Gastrocnemius medialis (tissue), 4 donors: ENCODE data around the gene CDH8. TPM values are rescaled to one million over a fixed set of nuclear protein-coding genes. Genes with fewer than 3 reads are reported as not detected.

Source experiments
- ATAC-seq, 2 donors: fragments of 150-250 bp; one replicate each; pipeline ENCODE4 v1.9.1; 2016
- DNase-seq, 2 donors: peaks; one replicate each; pipeline ENCODE4 v3.0.0-alpha.2; 2019
- H3K27ac ChIP-seq, 4 donors: fragments of 200-600 bp; sonication (generic); 1 replicate in 1 of 4; 2 replicates in 3 of 4; pipeline ENCODE4 v1.5.1; 2016 to 2018; ENCODE audit warnings: mild to moderate bottlenecking in 2 of 4, moderate library complexity in 1 of 4
- H3K27me3 ChIP-seq, 3 donors: fragments of 200-600 bp; sonication (generic) in 2 of 3; 1 replicate in 1 of 3; 2 replicates in 2 of 3; pipeline versions ENCODE4 v1.5.1 to v1.6.0; 2016 to 2019; ENCODE audit warnings: mild to moderate bottlenecking in 1 of 3, moderate library complexity in 1 of 3
- H3K36me3 ChIP-seq, 2 donors: fragments of 200-600 bp; sonication (generic) in 1 of 2; one replicate each; pipeline ENCODE4 v1.5.1; 2017 to 2018
- H3K4me1 ChIP-seq, 2 donors: fragments of 200-600 bp; sonication (generic) in 1 of 2; one replicate each; pipeline ENCODE4 v1.5.1; 2016 to 2017; ENCODE audit warnings: mild to moderate bottlenecking in 2 of 2
- H3K4me3 ChIP-seq, 4 donors: fragments of 200-600 bp; sonication (generic) in 3 of 4; 1 replicate in 1 of 4; 2 replicates in 3 of 4; pipeline ENCODE4 v1.5.1; 2016 to 2019; ENCODE audit warnings: mild to moderate bottlenecking in 2 of 4
- H3K9me3 ChIP-seq, 3 donors: fragments of 200-600 bp; sonication (generic) in 2 of 3; 1 replicate in 1 of 3; 2 replicates in 2 of 3; pipeline ENCODE4 v1.5.1; 2016 to 2019
- CTCF ChIP-seq, 5 experiments: fragments of 450-650 bp in 3 of 5; fragments of 200-600 bp in 2 of 5; sonication (generic) in 2 of 5; IDR thresholded peaks in 4 of 5; conservative IDR thresholded peaks in 1 of 5; 1 replicate in 4 of 5; 2 replicates in 1 of 5; pipeline ENCODE4 v1.5.1; 2016 to 2019; ENCODE audit warnings: antibody characterized with exemption in 5 of 5, mild to moderate bottlenecking in 3 of 5, moderate library complexity in 3 of 5
- POLR2A ChIP-seq, 2 donors: fragments of 450-650 bp; IDR thresholded peaks; one replicate each; pipeline ENCODE4 v1.6.1; 2017; ENCODE audit warnings: antibody characterized with exemption in 2 of 2, mild to moderate bottlenecking in 2 of 2, moderate library complexity in 2 of 2
- in situ Hi-C, 4 donors: fragments of 200-750 bp; cut with MboI; loops; one replicate each; pipeline versions ENCODE4 v1.15.0 to v1.8.0; 2017; ENCODE audit warnings: low sequenced_read_pairs in 4 of 4
- intact Hi-C: fragments of 100-400 bp; cut with DNase I; formaldehyde crosslinking; loops from one replicate; pipeline ENCODE4 v1.15.1; 2023; ENCODE audit warnings: low total_unique reads
- total RNA-seq, 4 donors: library from RNA; depleted of rRNA; stranded (reverse); fragments of >200 nt; gene quantifications; one replicate each; pipeline versions ENCODE4 v1.1.0 to v1.2.3, GENCODE V29; 2016

Gene CDH8
- total RNA-seq, 4 donors from 2014 or later: 0.04 to 0.20 (median 0.17) TPM; not detected in 1

GRCh38 chr16:61885343-61885742 lies 150.9 kb downstream of the CDH8 start:
- Histone ChIP-seq H3K9me3 (no peaks in the 10 kb centered on the region), H3K27me3 (no peaks in the 10 kb centered on the region), H3K4me3 (no peak overlapping the region), H3K36me3 (no peaks in the 10 kb centered on the region), H3K4me1 (no peaks in the 10 kb centered on the region), H3K27ac (no peak overlapping the region)
- TF ChIP-seq POLR2A (IDR thresholded peaks at IDR 0.05): no peak
- no peak for TF ChIP-seq CTCF (IDR thresholded peaks at IDR 0.05 in 4 of 5, conservative IDR thresholded peaks at IDR 0.05 in 1 of 5)
- in situ Hi-C loops: no loop called here
- no peak for DNase-seq
- intact Hi-C loops: no loop called here
- no peak for ATAC-seq

GRCh38 chr16:61879306-61879705 lies 156.9 kb downstream of the CDH8 start:
- no peaks in the 10 kb centered on the region for H3K4me1 ChIP-seq
- H3K27me3 ChIP-seq: no peaks in the 10 kb centered on the region
- in situ Hi-C loops: no loop called here
- H3K4me3 ChIP-seq: no peak overlapping the region
- intact Hi-C loops: no loop called here
- ATAC-seq (no peak), DNase-seq (no peak)
- no peaks in the 10 kb centered on the region for H3K36me3 ChIP-seq
- H3K27ac ChIP-seq: no peak overlapping the region
- TF ChIP-seq CTCF (IDR thresholded peaks at IDR 0.05 in 4 of 5, conservative IDR thresholded peaks at IDR 0.05 in 1 of 5) (no peak), POLR2A (IDR thresholded peaks at IDR 0.05) (no peak)
- H3K9me3 ChIP-seq: no peaks in the 10 kb centered on the region

GRCh38 chr16:61877436-61877835 lies 158.8 kb downstream of the CDH8 start:
- in situ Hi-C loops: no loop called here
- Histone ChIP-seq H3K4me3 (no peak overlapping the region), H3K4me1 (no peaks in the 10 kb centered on the region), H3K9me3 (no peaks in the 10 kb centered on the region), H3K27me3 (no peaks in the 10 kb centered on the region), H3K36me3 (no peaks in the 10 kb centered on the region), H3K27ac (no peak overlapping the region)
- no peak for DNase-seq
- ATAC-seq: no peak
- intact Hi-C loops: no loop called here
- TF ChIP-seq POLR2A (IDR thresholded peaks at IDR 0.05) (no peak), CTCF (IDR thresholded peaks at IDR 0.05 in 4 of 5, conservative IDR thresholded peaks at IDR 0.05 in 1 of 5) (no peak)

GRCh38 chr16:61872778-61873119 lies 163.5 kb downstream of the CDH8 start:
- Histone ChIP-seq H3K4me1 (no peaks in the 10 kb centered on the region), H3K4me3 (no peak overlapping the region), H3K27me3 (no peaks in the 10 kb centered on the region), H3K36me3 (no peaks in the 10 kb centered on the region), H3K9me3 (no peaks in the 10 kb centered on the region), H3K27ac (no peak overlapping the region)
- no peak for ATAC-seq
- in situ Hi-C loops (no loop called here), intact Hi-C loops (no loop called here)
- DNase-seq: no peak
- TF ChIP-seq CTCF (IDR thresholded peaks at IDR 0.05 in 4 of 5, conservative IDR thresholded peaks at IDR 0.05 in 1 of 5) (no peak), POLR2A (IDR thresholded peaks at IDR 0.05) (no peak)
